NCI-H2081 treated with DMSO at 0.1 percent for 48 hours (cell line): Measurements from ENCODE around the gene PIP4K2A.

Source experiments
- DNase-seq: peaks from one replicate; lab custom pipeline; 2025; lab: John Stamatoyannopoulos, UW

Gene PIP4K2A

DNA sequence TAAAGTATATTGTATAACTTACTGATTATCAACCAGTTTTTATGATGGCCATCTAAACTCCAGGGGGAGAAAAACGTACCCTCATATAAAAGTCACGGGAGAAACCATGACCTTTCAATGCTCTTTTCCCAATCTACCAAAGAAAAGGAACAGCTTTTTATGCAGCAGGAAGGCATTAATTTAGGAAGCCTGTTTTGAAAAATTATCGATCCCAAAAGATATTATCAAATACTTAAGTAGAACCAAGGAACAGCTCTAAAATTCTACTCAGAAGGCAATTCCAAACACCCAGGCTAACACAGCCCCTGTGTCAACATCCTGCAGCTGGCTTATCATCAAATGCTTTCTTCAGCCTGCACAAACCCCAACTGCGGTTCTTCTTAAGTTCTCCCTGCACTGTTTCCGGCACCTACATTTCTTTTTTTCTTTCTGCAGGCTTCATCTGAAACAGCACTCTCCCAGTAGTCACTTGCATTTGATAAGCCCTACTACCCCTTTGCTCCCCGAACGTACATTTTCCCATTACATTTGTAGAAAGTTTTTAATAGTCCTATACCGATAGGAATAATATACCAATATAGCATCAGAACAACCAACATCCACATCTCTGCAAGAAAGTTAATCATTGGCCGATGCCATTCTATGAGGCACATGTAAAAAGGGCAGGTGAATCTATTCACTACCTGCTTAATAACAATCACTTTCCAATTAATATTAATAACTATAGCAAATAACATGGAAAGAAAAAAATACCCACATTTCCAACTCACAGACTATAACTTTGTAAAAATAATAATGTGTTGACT, 47.9 kb downstream of the PIP4K2A start:
- no peak for DNase-seq

DNA sequence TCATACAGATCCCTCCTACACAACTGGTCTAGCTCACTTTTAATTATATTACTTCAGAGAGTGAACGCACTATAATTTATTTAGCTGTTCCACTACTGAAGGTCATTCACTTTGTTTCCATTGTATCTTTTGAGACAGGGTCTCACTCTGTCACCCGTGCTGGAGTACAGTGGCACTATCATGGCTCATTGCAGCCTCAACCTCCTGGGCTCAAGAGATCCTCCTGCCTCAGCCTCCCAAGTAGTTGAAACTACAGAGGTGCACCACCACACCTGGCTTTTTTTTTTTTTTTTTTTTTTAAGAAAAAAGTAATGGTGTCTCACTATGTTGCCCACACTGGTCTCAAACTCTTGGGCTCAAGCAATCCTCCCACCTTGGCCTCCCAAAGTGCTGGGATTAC, 49.0 kb downstream of the PIP4K2A start:
- no peak for DNase-seq

DNA sequence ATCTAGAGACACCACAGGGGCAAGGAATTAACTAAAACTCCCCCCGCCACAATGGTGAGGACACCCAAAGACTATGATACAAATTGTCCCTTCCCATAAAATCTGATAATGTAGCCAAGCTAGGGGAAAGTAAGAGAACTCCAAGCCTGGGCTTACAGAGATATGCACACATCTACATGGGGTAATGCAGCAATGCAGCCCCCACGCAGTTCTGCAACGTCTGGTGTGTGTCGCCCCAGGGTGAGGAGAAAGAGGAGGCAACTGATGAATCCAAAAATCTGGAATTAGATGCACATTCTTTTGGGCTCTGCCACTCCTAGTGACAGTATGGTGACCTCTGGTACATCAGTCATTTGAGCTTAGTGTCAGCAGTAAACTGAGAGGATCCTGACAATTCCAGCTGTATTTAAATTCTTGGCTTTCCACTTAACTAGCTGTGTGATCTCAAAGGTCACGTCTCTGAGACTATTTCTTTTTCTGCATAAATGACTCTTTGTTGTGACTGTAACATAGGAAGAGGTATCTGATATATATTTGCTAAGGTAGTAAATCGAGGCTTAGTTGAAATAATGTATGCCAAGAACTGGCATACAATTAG, 51.5 kb downstream of the PIP4K2A start:
- no peak for DNase-seq

DNA sequence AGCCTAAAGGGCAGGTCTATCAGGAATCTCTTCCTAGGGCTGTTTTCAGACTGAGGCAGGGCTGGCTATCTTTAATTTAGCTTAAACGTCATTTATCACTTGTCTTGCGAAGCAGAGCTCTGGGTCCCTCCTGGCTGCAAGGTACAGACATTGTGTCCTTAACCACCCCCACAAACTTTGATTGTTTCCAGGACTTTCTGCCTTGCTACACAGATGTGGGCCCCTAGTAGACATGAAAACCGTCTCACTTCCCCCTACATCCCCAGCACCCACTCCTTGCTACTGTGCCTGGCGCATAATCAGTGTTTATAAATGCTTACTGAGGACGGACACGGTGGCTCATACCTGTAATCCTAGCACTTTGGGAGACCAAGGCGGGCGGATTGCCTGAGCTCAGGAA, 54.5 kb downstream of the PIP4K2A start:
- no peak for DNase-seq

GRCh38 chr10:22658745-22659410, 55.5 kb downstream of the PIP4K2A start:
- no peak for DNase-seq

DNA sequence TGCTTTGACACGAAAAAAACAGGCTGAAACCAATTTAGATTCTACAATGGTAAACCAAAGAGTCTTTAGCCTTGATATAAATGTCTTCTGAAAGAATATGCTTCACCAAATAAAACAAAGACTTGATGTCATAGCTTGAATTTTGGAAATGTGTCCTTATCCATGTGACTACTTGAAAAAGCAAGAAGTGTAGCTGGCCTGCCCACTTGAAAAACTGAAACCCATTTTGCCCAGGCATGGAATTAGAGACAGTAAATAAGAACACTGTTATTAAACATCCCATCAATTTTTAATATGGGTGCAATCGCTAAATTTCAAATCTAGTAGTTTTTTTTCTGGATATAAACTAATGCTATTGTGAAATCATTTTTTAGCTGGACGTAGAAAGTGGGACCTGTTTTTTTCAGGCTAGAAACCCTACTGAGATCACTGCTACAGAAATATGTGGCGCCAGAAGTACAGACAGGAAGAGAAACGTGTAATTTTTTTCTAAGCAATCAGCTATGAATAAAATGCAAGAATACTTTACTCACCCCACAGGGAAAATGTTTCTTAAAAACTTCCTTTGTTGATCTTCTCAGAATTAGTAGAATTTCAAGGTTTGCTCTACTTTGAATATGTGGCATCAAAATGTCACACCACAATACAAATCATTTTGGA, 56.7 kb downstream of the PIP4K2A start:
- DNase-seq: no peak

- no peak for DNase-seq
Measured at GRCh38 chr10:22657024-22657423, 57.4 kb downstream of the PIP4K2A start.

DNA sequence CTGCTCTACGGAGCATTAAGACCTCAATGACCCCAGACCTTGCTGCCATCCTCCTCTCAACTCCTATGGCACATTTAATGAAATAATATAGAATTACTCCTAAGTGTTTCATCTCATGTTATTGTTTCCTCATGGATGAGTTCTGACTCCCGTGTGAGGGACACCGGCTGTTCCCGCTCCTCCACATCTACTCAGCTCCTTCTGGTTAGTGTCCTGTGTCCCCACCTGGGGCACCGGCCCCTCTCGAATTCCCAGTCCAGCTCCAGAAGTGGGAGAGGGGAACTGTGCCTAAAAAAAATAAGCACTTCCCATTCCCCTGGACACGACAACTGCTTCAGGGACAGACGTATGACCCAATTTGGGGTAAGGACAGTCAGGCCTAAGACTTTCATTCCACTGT, 58.3 kb downstream of the PIP4K2A start:
- DNase-seq: no peak

GRCh38 chr10:22655312-22655981, 58.9 kb downstream of the PIP4K2A start:
- DNase-seq: no peak

DNA sequence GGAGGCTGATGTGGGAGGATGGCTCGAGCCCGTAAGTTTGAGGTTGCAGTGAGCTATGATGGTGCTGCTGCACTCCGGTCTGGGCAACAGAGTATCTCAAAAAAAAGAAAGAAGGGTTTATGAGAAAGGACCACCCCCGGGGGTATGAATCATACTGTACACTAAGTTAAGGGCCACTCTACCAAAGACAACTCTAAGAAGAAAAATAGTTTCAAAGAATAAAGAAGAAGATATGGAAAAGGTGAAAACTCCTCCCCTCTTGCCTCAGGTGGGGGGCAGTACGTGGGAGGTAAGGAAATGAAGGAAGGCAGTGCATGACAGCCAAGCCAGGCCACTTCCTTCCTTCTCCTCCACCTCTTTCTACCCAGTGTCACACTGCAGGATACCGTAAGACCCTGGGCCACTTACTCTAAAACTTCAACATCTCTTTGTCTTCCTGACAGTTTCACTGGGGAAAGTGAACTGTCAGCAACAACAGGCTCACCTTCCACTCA, 61.3 kb downstream of the PIP4K2A start:
- DNase-seq: no peak

DNA sequence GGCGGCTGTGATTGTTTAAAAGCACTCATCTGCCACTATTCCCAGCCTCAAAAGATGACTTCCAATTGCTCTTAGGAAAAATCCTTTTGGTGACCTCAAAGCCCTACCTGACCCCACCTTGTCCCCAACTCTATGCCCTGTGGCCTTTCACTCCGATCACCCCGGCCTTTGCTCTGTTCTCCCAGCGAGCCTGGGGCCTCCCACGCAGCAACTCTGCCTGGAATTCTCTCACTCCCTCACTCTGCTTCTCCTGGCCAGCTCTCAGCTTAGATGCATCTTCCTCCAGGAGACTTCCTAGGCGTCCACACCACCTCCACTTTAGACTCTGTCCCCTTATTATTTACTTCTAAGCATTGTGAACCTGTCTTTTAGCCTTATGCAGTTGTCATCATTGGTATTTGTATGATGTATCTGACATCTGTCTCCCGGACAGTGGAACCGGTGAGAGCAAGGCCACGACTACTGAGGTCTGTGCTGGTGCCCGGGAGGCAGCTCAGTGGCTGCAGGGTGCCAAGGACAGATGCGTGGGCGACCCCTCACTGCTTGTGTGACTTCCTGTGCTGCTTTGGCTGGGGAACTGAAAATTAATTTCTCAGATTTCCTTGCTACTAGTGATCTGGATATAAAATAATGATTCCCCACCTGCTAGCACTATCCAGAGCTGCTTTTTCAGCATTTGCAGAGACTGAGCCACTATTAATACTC, 63.0 kb downstream of the PIP4K2A start:
- no peak for DNase-seq

DNA sequence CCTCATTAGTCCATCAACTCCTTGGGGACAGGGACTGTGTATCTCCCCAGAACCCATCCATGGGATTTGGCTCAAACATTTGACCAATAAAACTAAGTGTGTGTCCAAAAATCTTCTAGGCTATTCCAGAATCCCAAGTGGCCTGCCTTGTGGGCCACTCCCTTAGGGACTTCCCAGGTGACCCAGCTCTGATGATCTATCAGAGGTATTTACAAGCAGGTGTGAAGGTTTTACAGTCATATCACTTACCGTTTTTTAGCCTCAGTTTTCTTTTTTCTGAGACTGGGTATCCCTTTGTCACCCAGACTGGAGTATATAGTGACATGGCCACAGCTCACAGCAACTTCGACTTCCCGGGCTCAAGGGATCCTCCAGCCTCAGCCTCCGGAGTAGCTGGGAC, 64.4 kb downstream of the PIP4K2A start:
- DNase-seq: no peak

DNA sequence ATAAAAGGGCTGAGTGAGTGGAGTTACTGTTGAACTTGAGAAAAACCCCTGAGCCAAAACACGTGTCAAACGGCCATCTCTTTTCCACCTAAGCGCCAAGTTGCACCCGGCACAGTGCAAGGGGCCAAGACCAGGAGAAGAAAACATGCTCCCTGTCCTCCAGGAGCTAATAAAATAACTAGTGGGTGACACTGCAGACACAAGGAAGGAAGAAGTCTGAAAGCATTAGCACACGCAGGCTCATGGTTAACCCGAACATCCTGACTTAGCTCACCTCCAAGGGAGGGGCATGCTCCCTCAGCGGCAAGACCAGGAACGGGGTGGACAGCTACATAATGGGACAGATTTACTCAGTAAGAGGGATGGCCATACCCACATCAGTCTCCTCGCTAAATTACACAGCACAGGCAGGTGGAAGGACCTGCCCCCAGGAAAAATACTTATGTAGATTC, 65.0 kb downstream of the PIP4K2A start:
- no peak for DNase-seq

DNA sequence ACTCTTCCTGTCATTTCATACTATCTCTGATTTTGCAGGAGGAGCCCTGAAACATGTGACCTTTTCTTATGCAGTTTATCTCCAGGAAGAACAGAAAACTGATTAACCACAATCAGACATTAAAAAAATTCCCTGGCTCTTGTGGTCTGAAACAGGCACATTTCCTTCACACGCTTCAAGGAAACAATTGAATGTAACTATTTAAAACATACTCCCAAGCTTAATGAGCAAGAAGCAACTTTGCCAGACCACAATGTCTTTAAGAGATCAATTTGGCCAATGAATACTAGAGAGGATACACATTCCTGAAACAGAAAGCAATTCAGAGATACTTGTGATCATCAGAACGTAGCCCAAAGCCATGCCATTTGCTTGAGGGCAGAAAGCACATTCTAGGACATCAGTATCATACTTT, 65.8 kb downstream of the PIP4K2A start:
- DNase-seq: no peak

- no peak for DNase-seq
Measured at GRCh38 chr10:22647244-22647643, 67.1 kb downstream of the PIP4K2A start.

GRCh38 chr10:22646388-22646853, 68.0 kb downstream of the PIP4K2A start:
- no peak for DNase-seq

DNA sequence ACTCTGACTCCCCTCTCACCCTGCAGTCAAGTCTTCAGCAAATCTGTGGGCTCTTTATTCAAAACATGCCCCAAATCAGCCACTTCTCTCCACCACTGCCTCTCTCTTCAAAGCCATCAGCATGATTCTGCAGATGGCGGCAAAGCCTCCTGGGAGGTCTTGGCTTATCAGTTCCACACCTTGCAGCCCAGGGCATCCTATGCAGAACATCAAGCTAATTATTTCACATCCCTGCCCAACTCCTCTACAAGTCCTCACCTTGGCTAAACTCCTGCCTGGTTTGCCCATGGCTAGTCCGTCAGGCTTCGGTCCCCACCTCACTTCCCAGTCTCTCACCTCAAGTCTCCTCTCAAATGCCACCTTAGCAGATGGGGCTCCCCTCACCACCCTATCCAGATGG, 70.2 kb downstream of the PIP4K2A start:
- DNase-seq: no peak

GRCh38 chr10:22643775-22644174, 70.6 kb downstream of the PIP4K2A start:
- no peak for DNase-seq

GRCh38 chr10:22643116-22643515, 71.3 kb downstream of the PIP4K2A start:
- no peak for DNase-seq

GRCh38 chr10:22641743-22642142, 72.6 kb downstream of the PIP4K2A start:
- no peak for DNase-seq

GRCh38 chr10:22640359-22640758, 74.0 kb downstream of the PIP4K2A start:
- no peak for DNase-seq
